AG10803 (cell line): ENCODE data around the gene ZNRF4.

Experiments used
- DNase-seq: peaks from one replicate; pipeline ENCODE4 v3.0.0; 2010; ENCODE audit warnings: low read depth
- H3K4me3 ChIP-seq: 2 replicates; pipeline ENCODE4 v1.5.1; 2011; ENCODE audit warnings: mild to moderate bottlenecking, low read length, control low read depth
- CTCF ChIP-seq: conservative IDR thresholded peaks from 2 replicates; pipeline ENCODE4 v1.5.1; 2011; ENCODE audit warnings: mild to moderate bottlenecking, low read length, control low read depth, inconsistent platforms

The ZNRF4 gene

GRCh38 chr19:5492635-5493409 is 37.6 kb downstream of the ZNRF4 start:
- no peak for DNase-seq
- TF ChIP-seq CTCF = no peak
- no peak overlapping the region for H3K4me3 ChIP-seq

DNA sequence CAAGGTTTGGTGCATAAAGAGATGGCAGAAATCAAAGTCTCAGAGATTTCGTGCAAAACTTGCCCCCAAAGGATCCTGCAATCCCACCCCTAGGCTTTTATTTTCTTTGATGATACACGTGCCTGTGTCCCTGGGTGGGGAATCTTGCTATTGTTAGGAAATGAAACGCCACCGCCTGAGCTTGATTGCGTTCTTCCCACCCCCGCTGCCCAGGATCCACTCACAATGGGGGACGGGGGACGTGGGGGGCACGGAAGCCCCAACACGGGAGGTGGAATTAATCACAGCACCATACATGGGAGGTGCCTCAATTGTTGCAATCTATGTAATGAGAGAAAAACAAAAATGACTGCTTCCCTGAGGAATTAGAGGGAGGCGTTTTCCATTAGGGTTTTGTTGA is 39.6 kb downstream of the ZNRF4 start:
- no peak overlapping the region for H3K4me3 ChIP-seq
- no peak for TF ChIP-seq CTCF
- DNase-seq = no peak

- no peak for DNase-seq
- no peak overlapping the region for H3K4me3 ChIP-seq
- no peak for TF ChIP-seq CTCF
These were observed 40.6 kb downstream of the ZNRF4 start for GRCh38 chr19:5495792-5496191.

- no peak overlapping the region for H3K4me3 ChIP-seq
- DNase-seq = no peak
- TF ChIP-seq CTCF = no peak
These were observed 42.1 kb downstream of the ZNRF4 start for GRCh38 chr19:5497297-5497696.

DNA sequence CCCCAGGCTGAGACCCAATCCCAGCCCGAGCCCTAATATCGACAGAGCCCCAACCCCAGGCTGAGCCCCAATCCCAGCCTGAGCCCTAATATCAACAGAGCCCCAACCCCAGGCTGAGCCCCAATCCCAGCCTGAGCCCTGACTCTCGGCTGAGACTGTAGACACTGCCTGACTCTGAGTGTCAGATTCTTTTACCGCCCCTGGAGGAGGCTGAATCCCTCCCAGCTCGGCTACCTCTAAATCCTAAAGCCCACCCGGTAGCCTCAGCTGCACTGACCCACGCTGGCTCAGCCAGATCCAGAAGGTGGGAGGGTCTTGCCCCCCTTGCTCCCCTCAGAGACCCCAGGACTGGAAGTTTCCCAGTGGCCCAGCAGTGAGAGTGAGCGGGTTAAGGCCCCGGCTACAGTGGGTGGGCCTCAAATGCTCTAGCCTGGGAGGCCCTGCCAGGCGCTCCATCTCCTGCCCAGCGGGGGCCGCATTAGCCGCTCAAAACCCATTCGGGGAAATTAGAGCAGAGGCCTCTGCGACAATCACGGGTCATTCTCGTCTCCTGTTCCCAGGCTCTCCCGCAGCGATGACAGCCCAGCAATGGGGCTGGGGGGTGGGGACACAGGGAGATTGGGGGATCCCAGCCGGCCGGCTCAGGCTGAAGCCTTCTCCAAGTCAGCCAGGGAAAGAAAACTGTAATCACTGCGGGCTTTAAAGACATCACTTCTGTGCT is 43.8 kb downstream of the ZNRF4 start:
- TF ChIP-seq CTCF = no peak
- no peak overlapping the region for H3K4me3 ChIP-seq
- DNase-seq = no peak

DNA sequence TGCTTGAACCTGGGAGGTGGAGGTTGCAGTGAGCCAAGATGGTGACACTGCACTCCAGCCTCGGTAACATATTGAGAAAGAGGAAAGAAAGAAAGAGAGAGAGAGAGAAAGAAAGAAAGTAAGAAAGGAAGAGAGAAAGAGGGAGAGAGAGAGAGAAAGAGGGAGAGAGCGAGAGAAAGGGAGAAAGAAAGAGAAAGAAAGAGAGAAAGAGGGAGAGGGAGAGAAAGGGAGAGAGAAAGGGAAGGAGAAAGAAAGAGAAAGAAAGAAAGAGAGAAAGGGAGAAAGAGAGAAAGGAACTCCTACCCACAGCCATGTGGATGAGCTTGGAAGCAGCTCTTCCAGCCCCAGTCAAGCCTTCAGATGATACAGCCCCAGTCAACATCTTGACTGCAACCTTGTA is 46.7 kb downstream of the ZNRF4 start:
- no peak for DNase-seq
- no peak overlapping the region for H3K4me3 ChIP-seq

More for the DNA sequence above, 46.7 kb downstream of the ZNRF4 start:
- no peak for TF ChIP-seq CTCF
